PC-9 (cell line): ENCODE measurements around the gene TGFB1. TPM values are rescaled to one million over a fixed set of nuclear protein-coding genes. Genes with fewer than 3 reads are reported as not detected.

Experiments
- total RNA-seq: library from RNA; stranded (reverse); gene quantifications from 2 replicates; pipeline ENCODE4 v1.2.3, GENCODE V29; 2021

The TGFB1 gene
- total RNA-seq, 1 experiment from 2014 or later, result 67.9 TPM

Other genes with a start within 250 kb of the TGFB1 start
- gene CYP2F1, start 239.5 kb downstream of the TGFB1 start, total RNA-seq, result not detected in 2 replicates
- gene CYP2S1, start 160.7 kb downstream of the TGFB1 start, total RNA-seq, result 6.8 and 14.9 TPM in 2 replicates
- gene AXL, start 134.7 kb downstream of the TGFB1 start, total RNA-seq, result 236 and 271 TPM in 2 replicates
- gene HNRNPUL1, start 89.5 kb downstream of the TGFB1 start, total RNA-seq, result 248 and 266 TPM in 2 replicates
- 24.1 and 26.4 TPM in 2 replicates for gene CCDC97, start 43.8 kb downstream of the TGFB1 start, total RNA-seq
- 8.0 and 10.8 TPM in 2 replicates for gene B9D2, start 10.2 kb upstream of the TGFB1 start, total RNA-seq
- 21.9 and 31.0 TPM in 2 replicates for gene TMEM91, start 22.6 kb upstream of the TGFB1 start, total RNA-seq
- gene EXOSC5, start 43.4 kb upstream of the TGFB1 start, total RNA-seq, result 37.7 and 43.7 TPM in 2 replicates
- gene BCKDHA, start 43.9 kb upstream of the TGFB1 start, total RNA-seq, result 26.3 and 28.4 TPM in 2 replicates
- 0.20 TPM in 1 of 2 replicates, not detected in the other for gene B3GNT8, start 73.5 kb upstream of the TGFB1 start, total RNA-seq
- 38.6 and 42.6 TPM in 2 replicates for gene DMAC2, start 86.0 kb upstream of the TGFB1 start, total RNA-seq
- gene ERICH4, start 89.2 kb upstream of the TGFB1 start, total RNA-seq, result not detected in 2 replicates
- gene CEACAM21, start 222.2 kb upstream of the TGFB1 start, total RNA-seq, result not detected in 2 replicates